K562 (cell line): ENCODE measurements around the gene IL1RAPL2. TPM values are rescaled to one million over a fixed set of nuclear protein-coding genes. Genes with fewer than 3 reads are reported as not detected.

Experiments used
- BCL6 ChIP-seq: fragments of 250-450 bp; sonication (Bioruptor Pico); IDR thresholded peaks from 2 replicates; pipeline ENCODE4 v1.4.0; 2020
- HDAC8 ChIP-seq: fragments of 450-650 bp; IDR thresholded peaks from 2 replicates; pipeline ENCODE4 v1.6.1; 2016; ENCODE audit warnings: mild to moderate bottlenecking, missing genetic modification characterization, moderate library complexity, missing compliant biosample characterization
- HOXB6 ChIP-seq: fragments of 250-450 bp; sonication (Bioruptor Pico); IDR thresholded peaks from 2 replicates; pipeline ENCODE4 v1.5.1; 2022; ENCODE audit warnings: mild to moderate bottlenecking, borderline replicate concordance
- RHOXF2B ChIP-seq: fragments of 250-450 bp; sonication (Bioruptor Pico); conservative IDR thresholded peaks from 2 replicates; pipeline ENCODE4 v1.5.1; 2021
- ZNF668 ChIP-seq: fragments of 250-450 bp; sonication (Bioruptor Pico); IDR thresholded peaks from 2 replicates; pipeline ENCODE4 v1.8.0; 2022; ENCODE audit warnings: mild to moderate bottlenecking, inconsistent platforms
- polyA plus RNA-seq, 8 experiments: library from polyadenylated mRNA; depleted of rRNA in 4 of 8; stranded (reverse) in 5 of 8; unstranded in 3 of 8; fragments of >200 nt; fragmentation: Nextera tagmentation in 2 of 8; fragmentation: Illumina TruSeq in 1 of 8; extraction: Ambion mirVana in 2 of 8; extraction: Trizol in 1 of 8; gene quantifications; 2 replicates each; pipeline versions ENCODE4 v1.2.1 to v1.2.3, GENCODE V29; 2011 to 2014; ENCODE audit warnings: inconsistent platforms in 1 of 8, missing spikeins in 1 of 8
- total RNA-seq, 7 experiments: library from RNA; depleted of rRNA in 6 of 7; stranded (reverse); fragments of >200 nt in 6 of 7; fragmentation: Illumina TruSeq in 2 of 7; extraction: Trizol in 2 of 7; gene quantifications; 2 replicates each; pipeline versions ENCODE4 v1.2.1 to v1.2.3, GENCODE V29; 2011 to 2021; ENCODE audit warnings: low replicate concordance in 1 of 7
- TF ChIP-seq, protein P1 (sequence below): fragments of 250-450 bp; sonication (Bioruptor Pico); IDR thresholded peaks from 2 replicates; pipeline ENCODE4 v1.9.0; 2021; ENCODE audit warnings: mild to moderate bottlenecking, inconsistent platforms
- TF ChIP-seq, protein P2 (sequence below): fragments of 150-350 bp; IDR thresholded peaks from 2 replicates; pipeline ENCODE4 v1.6.1; 2014; ENCODE audit warnings: low read depth, mild to moderate bottlenecking, low read length, borderline replicate concordance

IL1RAPL2 gene
- total and polyA plus RNA-seq, 9 of the 15 experiments (the other 6 are each of a cell fraction or from before 2014, with no cell fraction given), result not detected

DNA sequence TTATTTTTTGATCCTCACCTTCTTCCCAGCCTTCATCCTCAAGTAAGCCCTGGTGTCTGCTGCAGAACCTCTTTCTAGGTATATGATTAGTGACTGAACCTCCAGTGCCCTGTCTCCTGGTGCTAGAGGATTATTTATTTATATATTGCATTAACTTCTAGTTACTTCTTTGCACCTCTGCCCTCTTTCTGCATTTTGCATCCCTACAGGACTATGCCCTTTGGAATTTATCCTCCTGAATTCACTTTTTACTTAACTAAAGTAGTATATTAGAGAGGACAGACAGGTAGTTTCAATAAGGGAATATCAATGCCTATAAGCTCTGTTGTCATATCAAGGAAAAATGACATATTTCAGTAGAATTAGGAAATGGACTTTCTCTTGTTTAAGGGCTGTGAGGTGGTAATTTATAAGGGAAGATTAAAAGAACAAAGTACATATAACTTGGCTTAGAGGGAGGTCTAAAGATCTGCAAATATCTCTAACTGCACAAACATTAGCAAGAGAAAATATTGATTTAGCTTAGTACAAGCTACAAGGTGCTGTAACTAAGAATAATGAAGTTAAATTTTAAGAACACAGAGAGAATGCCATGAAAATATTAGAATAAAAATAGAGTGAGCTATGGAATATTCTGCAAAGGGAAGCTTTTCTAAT, 472.8 kb downstream of the IL1RAPL2 start (continued):
- TF ChIP-seq RHOXF2B (CRISPR knock-in tag) (no peak), HOXB6 (CRISPR knock-in tag) (no peak), ZNF668 (CRISPR knock-in tag) (no peak), BCL6 (CRISPR knock-in tag) (no peak), HDAC8 (tag) (no peak)
- TF ChIP-seq, protein P1, sequence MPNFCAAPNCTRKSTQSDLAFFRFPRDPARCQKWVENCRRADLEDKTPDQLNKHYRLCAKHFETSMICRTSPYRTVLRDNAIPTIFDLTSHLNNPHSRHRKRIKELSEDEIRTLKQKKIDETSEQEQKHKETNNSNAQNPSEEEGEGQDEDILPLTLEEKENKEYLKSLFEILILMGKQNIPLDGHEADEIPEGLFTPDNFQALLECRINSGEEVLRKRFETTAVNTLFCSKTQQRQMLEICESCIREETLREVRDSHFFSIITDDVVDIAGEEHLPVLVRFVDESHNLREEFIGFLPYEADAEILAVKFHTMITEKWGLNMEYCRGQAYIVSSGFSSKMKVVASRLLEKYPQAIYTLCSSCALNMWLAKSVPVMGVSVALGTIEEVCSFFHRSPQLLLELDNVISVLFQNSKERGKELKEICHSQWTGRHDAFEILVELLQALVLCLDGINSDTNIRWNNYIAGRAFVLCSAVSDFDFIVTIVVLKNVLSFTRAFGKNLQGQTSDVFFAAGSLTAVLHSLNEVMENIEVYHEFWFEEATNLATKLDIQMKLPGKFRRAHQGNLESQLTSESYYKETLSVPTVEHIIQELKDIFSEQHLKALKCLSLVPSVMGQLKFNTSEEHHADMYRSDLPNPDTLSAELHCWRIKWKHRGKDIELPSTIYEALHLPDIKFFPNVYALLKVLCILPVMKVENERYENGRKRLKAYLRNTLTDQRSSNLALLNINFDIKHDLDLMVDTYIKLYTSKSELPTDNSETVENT (CRISPR knock-in tag), result no peak
- TF ChIP-seq, protein P2, sequence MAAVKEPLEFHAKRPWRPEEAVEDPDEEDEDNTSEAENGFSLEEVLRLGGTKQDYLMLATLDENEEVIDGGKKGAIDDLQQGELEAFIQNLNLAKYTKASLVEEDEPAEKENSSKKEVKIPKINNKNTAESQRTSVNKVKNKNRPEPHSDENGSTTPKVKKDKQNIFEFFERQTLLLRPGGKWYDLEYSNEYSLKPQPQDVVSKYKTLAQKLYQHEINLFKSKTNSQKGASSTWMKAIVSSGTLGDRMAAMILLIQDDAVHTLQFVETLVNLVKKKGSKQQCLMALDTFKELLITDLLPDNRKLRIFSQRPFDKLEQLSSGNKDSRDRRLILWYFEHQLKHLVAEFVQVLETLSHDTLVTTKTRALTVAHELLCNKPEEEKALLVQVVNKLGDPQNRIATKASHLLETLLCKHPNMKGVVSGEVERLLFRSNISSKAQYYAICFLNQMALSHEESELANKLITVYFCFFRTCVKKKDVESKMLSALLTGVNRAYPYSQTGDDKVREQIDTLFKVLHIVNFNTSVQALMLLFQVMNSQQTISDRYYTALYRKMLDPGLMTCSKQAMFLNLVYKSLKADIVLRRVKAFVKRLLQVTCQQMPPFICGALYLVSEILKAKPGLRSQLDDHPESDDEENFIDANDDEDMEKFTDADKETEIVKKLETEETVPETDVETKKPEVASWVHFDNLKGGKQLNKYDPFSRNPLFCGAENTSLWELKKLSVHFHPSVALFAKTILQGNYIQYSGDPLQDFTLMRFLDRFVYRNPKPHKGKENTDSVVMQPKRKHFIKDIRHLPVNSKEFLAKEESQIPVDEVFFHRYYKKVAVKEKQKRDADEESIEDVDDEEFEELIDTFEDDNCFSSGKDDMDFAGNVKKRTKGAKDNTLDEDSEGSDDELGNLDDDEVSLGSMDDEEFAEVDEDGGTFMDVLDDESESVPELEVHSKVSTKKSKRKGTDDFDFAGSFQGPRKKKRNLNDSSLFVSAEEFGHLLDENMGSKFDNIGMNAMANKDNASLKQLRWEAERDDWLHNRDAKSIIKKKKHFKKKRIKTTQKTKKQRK, result no peak
